Trophoblast cell (in vitro differentiated cells and primary cell): ENCODE data around the gene RABL2A.
"Not testable (repeated sequence)": the region's sequence is repeated elsewhere in the genome, so short reads cannot be mapped to it uniquely, and the experiment has no call there.

Experiments used
- DNase-seq, 2 donors: peaks; one replicate each; pipeline ENCODE4 v3.0.0-alpha.2; 2016
- H2AFZ ChIP-seq: 2 replicates; pipeline ENCODE4 v1.6.1; 2013; ENCODE audit warnings: low read length, moderate library complexity, mild to moderate bottlenecking; ENCODE audit not compliant: insufficient read depth, poor library complexity
- H2AK5ac ChIP-seq: 2 replicates; pipeline ENCODE4 v1.6.1; 2013; ENCODE audit warnings: mild to moderate bottlenecking, low read length
- H2BK120ac ChIP-seq: 2 replicates; pipeline ENCODE4 v1.6.1; 2013; ENCODE audit warnings: low read length, mild to moderate bottlenecking, moderate library complexity; ENCODE audit not compliant: insufficient read depth, poor library complexity
- H2BK12ac ChIP-seq: 2 replicates; pipeline ENCODE4 v1.6.1; 2013; ENCODE audit warnings: mild to moderate bottlenecking, low read length, moderate library complexity
- H2BK5ac ChIP-seq: 2 replicates; pipeline ENCODE4 v1.6.1; 2013; ENCODE audit warnings: low read length, low read depth, moderate library complexity, mild to moderate bottlenecking; ENCODE audit not compliant: poor library complexity
- H3K14ac ChIP-seq: 2 replicates; pipeline ENCODE4 v1.6.1; 2013; ENCODE audit warnings: mild to moderate bottlenecking, low read length
- H3K18ac ChIP-seq: 2 replicates; pipeline ENCODE4 v1.6.1; 2013; ENCODE audit warnings: mild to moderate bottlenecking, low read length
- H3K23ac ChIP-seq: 2 replicates; pipeline ENCODE4 v1.6.1; 2013; ENCODE audit warnings: low read length
- H3K27ac ChIP-seq: 2 replicates; pipeline ENCODE4 v1.5.1; 2013; ENCODE audit warnings: low read depth, mild to moderate bottlenecking, inconsistent platforms, low read length, moderate library complexity
- H3K27me3 ChIP-seq: 2 replicates; pipeline ENCODE4 v1.6.1; 2013; ENCODE audit warnings: inconsistent platforms, mild to moderate bottlenecking, low read length, moderate library complexity; ENCODE audit not compliant: insufficient read depth
- H3K36me3 ChIP-seq, 2 experiments: 1 replicate in 1 of 2; 2 replicates in 1 of 2; pipeline ENCODE4 v1.6.1; 2013; ENCODE audit warnings: low read length in 2 of 2, mild to moderate bottlenecking in 2 of 2, moderate library complexity in 1 of 2; ENCODE audit not compliant: insufficient read depth in 2 of 2, control insufficient read depth in 1 of 2
- H3K4ac ChIP-seq: 2 replicates; pipeline ENCODE4 v1.6.1; 2013; ENCODE audit warnings: low read depth, mild to moderate bottlenecking, low read length, moderate library complexity
- H3K4me1 ChIP-seq, 2 experiments: 1 replicate in 1 of 2; 2 replicates in 1 of 2; pipeline ENCODE4 v1.6.1; 2013; ENCODE audit warnings: low read length in 2 of 2, mild to moderate bottlenecking in 2 of 2, moderate library complexity in 1 of 2; ENCODE audit not compliant: insufficient read depth in 2 of 2, control insufficient read depth in 1 of 2
- H3K4me2 ChIP-seq: 2 replicates; pipeline ENCODE4 v1.6.1; 2013; ENCODE audit warnings: inconsistent platforms, mild to moderate bottlenecking, low read length, moderate library complexity
- H3K4me3 ChIP-seq: 2 replicates; pipeline ENCODE4 v1.5.1; 2013; ENCODE audit warnings: mild to moderate bottlenecking, low read depth, low read length, inconsistent platforms
- H3K79me1 ChIP-seq: one replicate; pipeline ENCODE4 v1.6.1; 2013; ENCODE audit warnings: low read length
- H3K79me2 ChIP-seq: 2 replicates; pipeline ENCODE4 v1.6.1; 2013; ENCODE audit warnings: low read length, mild to moderate bottlenecking; ENCODE audit not compliant: control insufficient read depth, insufficient read depth, poor library complexity
- H3K9ac ChIP-seq: 2 replicates; pipeline ENCODE4 v1.6.1; 2013; ENCODE audit warnings: mild to moderate bottlenecking, low read length
- H3K9me3 ChIP-seq: 2 replicates; pipeline ENCODE4 v1.6.1; 2013; ENCODE audit warnings: low read depth, mild to moderate bottlenecking, control low read depth, inconsistent platforms, low read length; ENCODE audit not compliant: insufficient read depth
- H4K12ac ChIP-seq: 2 replicates; pipeline ENCODE4 v1.6.1; 2013; ENCODE audit warnings: low read depth, mild to moderate bottlenecking, low read length, moderate library complexity
- H4K8ac ChIP-seq: 2 replicates; pipeline ENCODE4 v1.6.1; 2013; ENCODE audit warnings: low read depth, mild to moderate bottlenecking, low read length, moderate library complexity
- H4K91ac ChIP-seq: one replicate; pipeline ENCODE4 v1.6.1; 2013; ENCODE audit warnings: low read depth, mild to moderate bottlenecking, low read length, moderate library complexity
- WGBS: extraction: QIAGEN DNeasy Blood & Tissue Kit; methylation state at CpG from one replicate; pipeline ENCODE4 v1.1.7; 2013; ENCODE audit warnings: missing lambda C conversion rate; ENCODE audit not compliant: insufficient read length, insufficient coverage; ENCODE audit errors: extremely low coverage; 5-methylcytosine and 5-hydroxymethylcytosine counted together

RABL2A gene

GRCh38 chr2:113593280-113593679 lies 33.8 kb upstream of the RABL2A start:
- not testable (repeated sequence) for H4K8ac ChIP-seq, H3K79me2 ChIP-seq, H3K4me1 ChIP-seq, H3K4me3 ChIP-seq, H2AFZ ChIP-seq, H2BK12ac ChIP-seq, H3K9me3 ChIP-seq, H2AK5ac ChIP-seq, DNase-seq, H2BK5ac ChIP-seq, H3K27me3 ChIP-seq, H4K12ac ChIP-seq, H3K14ac ChIP-seq, H2BK120ac ChIP-seq, H3K79me1 ChIP-seq, H4K91ac ChIP-seq, H3K4me2 ChIP-seq, H3K36me3 ChIP-seq, H3K23ac ChIP-seq, H3K18ac ChIP-seq, H3K9ac ChIP-seq, H3K4ac ChIP-seq, H3K27ac ChIP-seq
- no CpG with 5 or more reads among the region's 6 CpGs for WGBS

DNA sequence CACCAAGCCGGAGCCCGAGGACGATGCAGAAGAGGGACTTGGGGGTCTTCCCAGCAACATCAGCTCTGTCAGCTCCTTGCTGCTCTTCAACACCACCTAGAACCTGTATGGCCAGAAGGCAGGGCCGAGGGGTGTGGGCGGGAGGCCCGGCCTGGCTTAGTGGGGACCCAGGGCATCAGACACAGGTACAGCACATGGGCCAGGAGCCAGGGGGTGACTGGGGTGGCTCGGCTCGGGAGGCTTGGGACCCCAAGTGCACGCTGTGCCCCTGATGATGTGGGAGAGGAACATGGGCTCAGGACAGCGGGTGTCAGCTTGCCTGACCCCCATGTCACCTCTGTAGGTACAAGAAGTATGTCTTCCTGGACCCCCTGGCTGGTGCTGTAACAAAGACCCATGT lies 31.3 kb upstream of the RABL2A start:
- not testable (repeated sequence) for H3K27ac ChIP-seq, H4K91ac ChIP-seq, H2BK5ac ChIP-seq, H2AK5ac ChIP-seq, H3K9me3 ChIP-seq, H4K8ac ChIP-seq, H2BK12ac ChIP-seq, H3K4me1 ChIP-seq, DNase-seq, H3K9ac ChIP-seq, H4K12ac ChIP-seq, H2BK120ac ChIP-seq, H3K4me2 ChIP-seq, H3K79me1 ChIP-seq, H3K4ac ChIP-seq, H3K4me3 ChIP-seq, H2AFZ ChIP-seq, H3K27me3 ChIP-seq, H3K79me2 ChIP-seq, H3K14ac ChIP-seq, H3K36me3 ChIP-seq, H3K23ac ChIP-seq, H3K18ac ChIP-seq
- no CpG with 5 or more reads among the region's 10 CpGs for WGBS

DNA sequence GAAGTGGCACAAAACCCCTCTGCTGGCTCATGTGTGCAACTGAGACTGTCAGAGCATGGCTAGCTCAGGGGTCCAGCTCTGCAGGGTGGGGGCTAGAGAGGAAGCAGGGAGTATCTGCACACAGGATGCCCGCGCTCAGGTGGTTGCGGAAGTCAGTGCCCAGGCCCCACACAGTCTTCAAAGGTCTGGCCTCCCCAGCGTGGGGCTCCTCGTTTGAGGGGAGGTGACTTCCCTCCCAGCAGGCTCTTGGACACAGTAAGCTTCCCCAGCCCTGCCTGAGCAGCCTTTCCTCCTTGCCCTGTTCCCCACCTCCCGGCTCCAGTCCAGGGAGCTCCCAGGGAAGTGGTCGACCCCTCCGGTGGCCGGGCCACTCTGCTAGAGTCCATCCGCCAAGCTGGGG lies 29.9 kb upstream of the RABL2A start:
- H3K27me3 ChIP-seq, H3K36me3 ChIP-seq, H3K9me3 ChIP-seq, H2AFZ ChIP-seq, H4K8ac ChIP-seq, H2AK5ac ChIP-seq, H4K91ac ChIP-seq, H3K14ac ChIP-seq, H3K79me1 ChIP-seq, H3K4me3 ChIP-seq, H3K4me2 ChIP-seq, H3K4ac ChIP-seq, H4K12ac ChIP-seq, H3K23ac ChIP-seq, H2BK12ac ChIP-seq, H3K79me2 ChIP-seq, H3K18ac ChIP-seq, DNase-seq, H2BK5ac ChIP-seq, H3K9ac ChIP-seq, H2BK120ac ChIP-seq, H3K27ac ChIP-seq, H3K4me1 ChIP-seq: not testable (repeated sequence)
- no CpG with 5 or more reads among the region's 10 CpGs for WGBS

- H3K27me3 ChIP-seq, H3K4me3 ChIP-seq, H3K9ac ChIP-seq, H2BK5ac ChIP-seq, H3K14ac ChIP-seq, H2AFZ ChIP-seq, H3K23ac ChIP-seq, H3K4me2 ChIP-seq, H2BK120ac ChIP-seq, DNase-seq, H3K18ac ChIP-seq, H3K4ac ChIP-seq, H3K36me3 ChIP-seq, H3K4me1 ChIP-seq, H4K91ac ChIP-seq, H3K79me2 ChIP-seq, H3K79me1 ChIP-seq, H2AK5ac ChIP-seq, H3K9me3 ChIP-seq, H4K12ac ChIP-seq, H4K8ac ChIP-seq, H3K27ac ChIP-seq, H2BK12ac ChIP-seq: not testable (repeated sequence)
- no CpG with 5 or more reads among the region's 9 CpGs for WGBS
These were observed 29.5 kb upstream of the RABL2A start for GRCh38 chr2:113597572-113597971.
